ENCODE measurements around the gene ARPC1B.

ARPC1B gene

GRCh38 chr7:99409192-99409572 is 34.7 kb downstream of the ARPC1B start:
- H2AFZ ChIP-seq (ENCODE audit: low read length) = peak overlapping the region; percentile 73

GRCh38 chr7:99409806-99410205 is 35.3 kb downstream of the ARPC1B start:
- Histone ChIP-seq H3K4me2 (ENCODE audit: low read depth, low read length, poor library complexity, severe bottlenecking) (peak overlapping the region; percentile 86), H3K27me3 (ENCODE audit: insufficient read depth, low read length, poor library complexity, severe bottlenecking) (no peaks in the 10 kb centered on the region), H3K9me2 (replicated peaks; ENCODE audit: low read depth, low read length) (no peaks in the 10 kb centered on the region), H3K36me3 (ENCODE audit: insufficient read depth, low read length) (peaks cover 14% of the 10 kb centered on the region; the same call in 1 of the 2 replicates), H3K9me3 (ENCODE audit: insufficient read depth, low read depth, low read length) (no peaks in the 10 kb centered on the region), H3F3A (ENCODE audit: low read depth) (no peaks in the 10 kb centered on the region), H4K20me1 (ENCODE audit: insufficient read depth, low read length, poor library complexity, severe bottlenecking) (peaks cover 36% of the 10 kb centered on the region), H3K9ac (ENCODE audit: low read depth, low read length, poor library complexity, severe bottlenecking) (peak overlapping the region; percentile 83), H3K4me3 (ENCODE audit: low read length, poor library complexity, severe bottlenecking) (peak overlapping the region; percentile 79), H3K79me2 (ENCODE audit: insufficient read depth, low read length) (peaks cover 61% of the 10 kb centered on the region), H3K4me1 (ENCODE audit: insufficient read depth, low read length, poor library complexity, severe bottlenecking) (peaks cover 29% of the 10 kb centered on the region), H2AFZ (ENCODE audit: low read length) (no peak overlapping the region)
- TF ChIP-seq EZH2phosphoT487 (IDR thresholded peaks at IDR 0.05; ENCODE audit: borderline replicate concordance) (no peak), CTCF (conservative IDR thresholded peaks at IDR 0.05; ENCODE audit: low read length) (no peak)

More at GRCh38 chr7:99409192-99409572, 34.7 kb downstream of the ARPC1B start:
- Histone ChIP-seq H3K36me3 (ENCODE audit: insufficient read depth, low read length) (peaks cover 13% of the 10 kb centered on the region; the same call in 1 of the 2 replicates), H3K4me1 (ENCODE audit: insufficient read depth, low read length, poor library complexity, severe bottlenecking) (peaks cover 29% of the 10 kb centered on the region), H3K9me2 (replicated peaks; ENCODE audit: low read depth, low read length) (no peaks in the 10 kb centered on the region), H3F3A (ENCODE audit: low read depth) (no peaks in the 10 kb centered on the region), H3K79me2 (ENCODE audit: insufficient read depth, low read length) (peaks cover 67% of the 10 kb centered on the region), H3K4me3 (ENCODE audit: low read length, poor library complexity, severe bottlenecking) (peak overlapping the region; percentile 79), H4K20me1 (ENCODE audit: insufficient read depth, low read length, poor library complexity, severe bottlenecking) (peaks cover 41% of the 10 kb centered on the region), H3K9ac (ENCODE audit: low read depth, low read length, poor library complexity, severe bottlenecking) (peak overlapping the region; percentile 83), H3K27me3 (ENCODE audit: insufficient read depth, low read length, poor library complexity, severe bottlenecking) (no peaks in the 10 kb centered on the region), H3K9me3 (ENCODE audit: insufficient read depth, low read depth, low read length) (no peaks in the 10 kb centered on the region), H3K4me2 (ENCODE audit: low read depth, low read length, poor library complexity, severe bottlenecking) (peak overlapping the region; percentile 86)
- TF ChIP-seq EZH2phosphoT487 (IDR thresholded peaks at IDR 0.05; ENCODE audit: borderline replicate concordance) (no peak), CTCF (conservative IDR thresholded peaks at IDR 0.05; ENCODE audit: low read length) (no peak)

GRCh38 chr7:99410635-99411034 is 36.1 kb downstream of the ARPC1B start:
- peak overlapping the region; percentile 83 for H3K9ac ChIP-seq (ENCODE audit: low read depth, low read length, poor library complexity, severe bottlenecking)
- peaks cover 53% of the 10 kb centered on the region for H3K79me2 ChIP-seq (ENCODE audit: insufficient read depth, low read length)
- H3K9me2 ChIP-seq (replicated peaks; ENCODE audit: low read depth, low read length) = no peaks in the 10 kb centered on the region
- peak overlapping the region; percentile 86 for H3K4me2 ChIP-seq (ENCODE audit: low read depth, low read length, poor library complexity, severe bottlenecking)
- peaks cover 21% of the 10 kb centered on the region; the same call in 1 of the 2 replicates for H3K36me3 ChIP-seq (ENCODE audit: insufficient read depth, low read length)
- no peaks in the 10 kb centered on the region for H3K27me3 ChIP-seq (ENCODE audit: insufficient read depth, low read length, poor library complexity, severe bottlenecking)
- H3K4me3 ChIP-seq (ENCODE audit: low read length, poor library complexity, severe bottlenecking) = peak overlapping the region; percentile 79
- H4K20me1 ChIP-seq (ENCODE audit: insufficient read depth, low read length, poor library complexity, severe bottlenecking) = peaks cover 32% of the 10 kb centered on the region
- H2AFZ ChIP-seq (ENCODE audit: low read length) = no peak overlapping the region
- H3K9me3 ChIP-seq (ENCODE audit: insufficient read depth, low read depth, low read length) = no peaks in the 10 kb centered on the region
- TF ChIP-seq CTCF (conservative IDR thresholded peaks at IDR 0.05; ENCODE audit: low read length) (no peak), EZH2phosphoT487 (IDR thresholded peaks at IDR 0.05; ENCODE audit: borderline replicate concordance) (no peak)
- no peaks in the 10 kb centered on the region for H3F3A ChIP-seq (ENCODE audit: low read depth)
- peaks cover 29% of the 10 kb centered on the region for H3K4me1 ChIP-seq (ENCODE audit: insufficient read depth, low read length, poor library complexity, severe bottlenecking)
